Erythroblast (primary cell): ENCODE results near the gene HINT3.
"Not testable (repeated sequence)": the region's sequence is repeated elsewhere in the genome, so short reads cannot be mapped to it uniquely, and the experiment has no call there.

Source experiments
- GATA1 ChIP-seq: IDR thresholded peaks from 2 replicates; pipeline ENCODE4 v1.6.1; 2011; ENCODE audit warnings: low read depth, mild to moderate bottlenecking, control low read depth, low read length, moderate library complexity
- POLR2A ChIP-seq: IDR thresholded peaks from 2 replicates; pipeline ENCODE4 v1.6.1; 2011; ENCODE audit warnings: mild to moderate bottlenecking, low read length

- TF ChIP-seq POLR2A, GATA1: not testable (repeated sequence)
These were observed 45.5 kb upstream of the HINT3 start for GRCh38 chr6:125911051-125911451.
